Astrocyte (in vitro differentiated cells and primary cell): Measurements from ENCODE around the gene ASB8. TPM values are rescaled to one million over a fixed set of nuclear protein-coding genes. Genes with fewer than 3 reads are reported as not detected.
A peak's percentile ranks its signal among the peaks of the same experiment; 100 is the strongest.
"Not testable (repeated sequence)": the region's sequence is repeated elsewhere in the genome, so short reads cannot be mapped to it uniquely, and the experiment has no call there.

ENCODE experiments used
- DNase-seq: peaks from one replicate; pipeline ENCODE4 v3.0.0-alpha.2; 2010; ENCODE audit warnings: low read depth
- FAIRE-seq: peaks from 2 replicates; lab custom pipeline; 2011; peaks lifted over from hg19 to GRCh38; lab: Jason Lieb, UNC
- H2AFZ ChIP-seq: 2 replicates; pipeline ENCODE4 v1.6.0; 2012; ENCODE audit warnings: low read depth, low read length, inconsistent platforms
- H3K27ac ChIP-seq: 2 replicates; pipeline ENCODE4 v1.5.1; 2011; ENCODE audit warnings: low read depth, low read length, inconsistent platforms
- H3K27me3 ChIP-seq: 2 replicates; pipeline ENCODE4 v1.6.0; 2011; ENCODE audit warnings: low read length, inconsistent platforms; ENCODE audit not compliant: insufficient read depth
- H3K36me3 ChIP-seq: 2 replicates; pipeline ENCODE4 v1.5.1; 2011; ENCODE audit warnings: low read length, inconsistent platforms; ENCODE audit not compliant: insufficient read depth
- H3K4me1 ChIP-seq: 2 replicates; pipeline ENCODE4 v1.5.1; 2011; ENCODE audit warnings: low read length, inconsistent platforms; ENCODE audit not compliant: insufficient read depth
- H3K4me2 ChIP-seq: 2 replicates; pipeline ENCODE4 v1.6.0; 2012; ENCODE audit warnings: low read length, inconsistent platforms
- H3K4me3 ChIP-seq: 2 replicates; pipeline ENCODE4 v1.5.1; 2011; ENCODE audit warnings: low read depth, mild to moderate bottlenecking, low read length, inconsistent platforms; ENCODE audit not compliant: insufficient read depth
- H3K79me2 ChIP-seq: 2 replicates; pipeline ENCODE4 v1.6.0; 2012; ENCODE audit warnings: mild to moderate bottlenecking, low read length, inconsistent platforms; ENCODE audit not compliant: insufficient read depth
- H3K9ac ChIP-seq: 2 replicates; pipeline ENCODE4 v1.6.0; 2012; ENCODE audit warnings: mild to moderate bottlenecking, low read length, inconsistent platforms
- H3K9me3 ChIP-seq: 2 replicates; pipeline ENCODE4 v1.5.1; 2012; ENCODE audit warnings: low read depth, mild to moderate bottlenecking, low read length, inconsistent platforms; ENCODE audit not compliant: insufficient read depth
- H4K20me1 ChIP-seq: 2 replicates; pipeline ENCODE4 v1.6.0; 2012; ENCODE audit warnings: low read length, inconsistent platforms; ENCODE audit not compliant: insufficient read depth
- H3K27ac Mint-ChIP-seq: one replicate; pipeline ENCODE4 v1.8.0; 2021; ENCODE audit warnings: mild to moderate bottlenecking, mixed read lengths; ENCODE audit not compliant: unreplicated experiment
- H3K27me3 Mint-ChIP-seq: one replicate; pipeline ENCODE4 v1.8.0; 2021; ENCODE audit warnings: low read depth, mixed read lengths; ENCODE audit not compliant: unreplicated experiment
- H3K36me3 Mint-ChIP-seq: one replicate; pipeline ENCODE4 v1.8.0; 2021; ENCODE audit warnings: low read depth, mixed read lengths; ENCODE audit not compliant: unreplicated experiment
- H3K4me1 Mint-ChIP-seq: one replicate; pipeline ENCODE4 v1.8.0; 2021; ENCODE audit warnings: low read depth, mixed read lengths; ENCODE audit not compliant: unreplicated experiment
- H3K4me3 Mint-ChIP-seq: one replicate; pipeline ENCODE4 v1.8.0; 2021; ENCODE audit warnings: mild to moderate bottlenecking, moderate library complexity, mixed read lengths; ENCODE audit not compliant: unreplicated experiment
- H3K9me3 Mint-ChIP-seq: one replicate; pipeline ENCODE4 v1.8.0; 2021; ENCODE audit warnings: mild to moderate bottlenecking, mixed read lengths; ENCODE audit not compliant: unreplicated experiment
- EZH2 ChIP-seq: IDR thresholded peaks from 2 replicates; pipeline ENCODE4 v1.6.1; 2012; ENCODE audit warnings: mild to moderate bottlenecking, low read length, inconsistent platforms; ENCODE audit not compliant: insufficient read depth
- total RNA-seq: library from RNA; stranded (reverse); gene quantifications from 2 replicates; pipeline ENCODE4 v1.2.1, GENCODE V29; 2021
- TF ChIP-seq, protein P1 (sequence below): IDR thresholded peaks from 2 replicates; pipeline ENCODE4 v1.5.1; 2011; ENCODE audit warnings: low read depth, mild to moderate bottlenecking, inconsistent platforms, low read length, moderate library complexity; ENCODE audit not compliant: insufficient read depth

The ASB8 gene
- total RNA-seq, 1 donor from 2014 or later = 29.9 TPM

DNA sequence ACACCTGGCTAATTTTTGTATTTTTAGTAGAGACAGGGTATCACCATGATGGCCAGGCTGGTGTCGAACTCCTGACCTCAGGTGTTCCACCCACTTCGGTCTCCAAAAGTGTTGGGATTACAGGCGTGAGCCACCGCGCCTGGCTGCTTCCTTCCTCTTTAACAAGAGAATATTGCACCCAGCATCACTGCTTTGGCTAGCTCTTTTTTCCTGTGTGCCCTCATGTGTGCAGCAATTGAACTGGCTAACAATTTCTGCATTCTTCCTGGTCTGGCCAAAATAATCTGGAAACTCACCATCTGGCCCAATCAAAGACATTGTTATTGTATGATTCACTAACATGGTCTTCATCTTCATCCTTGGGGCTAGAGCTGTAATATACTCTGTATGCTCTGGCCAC, 2.7 kb upstream of the ASB8 start:
- H3K27me3 ChIP-seq = peaks cover 3% of the 10 kb centered on the region
- FAIRE-seq = no peak
- Mint-ChIP-seq H3K9me3 (no peaks in the 10 kb centered on the region), H3K27me3 (peaks cover 2% of the 10 kb centered on the region), H3K36me3 (no peaks in the 10 kb centered on the region), H3K4me3 (no peak overlapping the region), H3K4me1 (peaks cover 6% of the 10 kb centered on the region), H3K27ac (no peak overlapping the region)
- H3K9ac ChIP-seq = no peak overlapping the region
- peak; percentile 43 for DNase-seq
- H4K20me1 ChIP-seq = no peaks in the 10 kb centered on the region
- peaks cover 5% of the 10 kb centered on the region for H3K4me1 ChIP-seq
- H3K27ac ChIP-seq = no peak overlapping the region
- no peak overlapping the region for H3K4me3 ChIP-seq
- no peak overlapping the region for H3K4me2 ChIP-seq
- TF ChIP-seq EZH2 = no peak
- TF ChIP-seq, protein P1, sequence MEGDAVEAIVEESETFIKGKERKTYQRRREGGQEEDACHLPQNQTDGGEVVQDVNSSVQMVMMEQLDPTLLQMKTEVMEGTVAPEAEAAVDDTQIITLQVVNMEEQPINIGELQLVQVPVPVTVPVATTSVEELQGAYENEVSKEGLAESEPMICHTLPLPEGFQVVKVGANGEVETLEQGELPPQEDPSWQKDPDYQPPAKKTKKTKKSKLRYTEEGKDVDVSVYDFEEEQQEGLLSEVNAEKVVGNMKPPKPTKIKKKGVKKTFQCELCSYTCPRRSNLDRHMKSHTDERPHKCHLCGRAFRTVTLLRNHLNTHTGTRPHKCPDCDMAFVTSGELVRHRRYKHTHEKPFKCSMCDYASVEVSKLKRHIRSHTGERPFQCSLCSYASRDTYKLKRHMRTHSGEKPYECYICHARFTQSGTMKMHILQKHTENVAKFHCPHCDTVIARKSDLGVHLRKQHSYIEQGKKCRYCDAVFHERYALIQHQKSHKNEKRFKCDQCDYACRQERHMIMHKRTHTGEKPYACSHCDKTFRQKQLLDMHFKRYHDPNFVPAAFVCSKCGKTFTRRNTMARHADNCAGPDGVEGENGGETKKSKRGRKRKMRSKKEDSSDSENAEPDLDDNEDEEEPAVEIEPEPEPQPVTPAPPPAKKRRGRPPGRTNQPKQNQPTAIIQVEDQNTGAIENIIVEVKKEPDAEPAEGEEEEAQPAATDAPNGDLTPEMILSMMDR = no peak
- H3K79me2 ChIP-seq = peaks cover 18% of the 10 kb centered on the region
- H3K36me3 ChIP-seq = no peaks in the 10 kb centered on the region
- no peak overlapping the region for H2AFZ ChIP-seq
- no peaks in the 10 kb centered on the region for H3K9me3 ChIP-seq

DNA sequence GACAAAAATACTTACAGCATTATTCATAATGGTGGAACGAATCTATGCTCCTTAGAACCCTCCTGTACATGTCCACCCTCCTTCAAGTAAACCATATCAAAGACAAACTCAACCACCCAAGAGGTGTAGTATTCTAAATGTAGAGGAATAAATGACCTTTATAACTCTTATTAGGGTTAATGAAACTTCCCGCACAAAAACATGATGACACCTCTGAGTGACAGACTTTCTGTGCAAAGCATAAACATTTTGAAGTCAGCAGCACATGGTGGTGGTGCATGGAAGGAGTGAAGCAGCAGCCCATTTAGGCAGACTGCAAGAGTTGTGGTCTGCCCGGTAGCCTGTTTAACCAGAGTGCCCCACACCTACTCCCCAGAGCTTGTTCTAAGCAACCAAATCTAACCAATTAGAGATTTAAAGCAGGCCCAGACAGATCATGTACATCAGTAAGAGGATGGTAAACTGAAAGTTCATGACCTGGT, 615 bp upstream of the ASB8 start:
- peak overlapping the region; percentile 98 for H3K4me2 ChIP-seq
- no peaks in the 10 kb centered on the region for H3K36me3 Mint-ChIP-seq
- H3K27ac ChIP-seq = peak overlapping the region; percentile 46
- H3K4me3 ChIP-seq = peak overlapping the region; percentile 98
- no peaks in the 10 kb centered on the region for H4K20me1 ChIP-seq
- H3K4me3 Mint-ChIP-seq = peak overlapping the region; percentile 98
- H3K9me3 ChIP-seq = no peaks in the 10 kb centered on the region
- FAIRE-seq = no peak
- H3K9ac ChIP-seq = peak overlapping the region; percentile 90
- peaks cover 21% of the 10 kb centered on the region for H3K79me2 ChIP-seq
- TF ChIP-seq, protein P1 = no peak
- TF ChIP-seq EZH2 = no peak
- H2AFZ ChIP-seq = peak overlapping the region; percentile 95
- H3K27ac Mint-ChIP-seq = peak overlapping the region; percentile 91
- H3K4me1 Mint-ChIP-seq = peaks cover 7% of the 10 kb centered on the region
- no peaks in the 10 kb centered on the region for H3K36me3 ChIP-seq
- no peak for DNase-seq
- no peaks in the 10 kb centered on the region for H3K9me3 Mint-ChIP-seq
- no peaks in the 10 kb centered on the region for H3K27me3 ChIP-seq
- H3K4me1 ChIP-seq = peaks cover 5% of the 10 kb centered on the region
- no peaks in the 10 kb centered on the region for H3K27me3 Mint-ChIP-seq

DNA sequence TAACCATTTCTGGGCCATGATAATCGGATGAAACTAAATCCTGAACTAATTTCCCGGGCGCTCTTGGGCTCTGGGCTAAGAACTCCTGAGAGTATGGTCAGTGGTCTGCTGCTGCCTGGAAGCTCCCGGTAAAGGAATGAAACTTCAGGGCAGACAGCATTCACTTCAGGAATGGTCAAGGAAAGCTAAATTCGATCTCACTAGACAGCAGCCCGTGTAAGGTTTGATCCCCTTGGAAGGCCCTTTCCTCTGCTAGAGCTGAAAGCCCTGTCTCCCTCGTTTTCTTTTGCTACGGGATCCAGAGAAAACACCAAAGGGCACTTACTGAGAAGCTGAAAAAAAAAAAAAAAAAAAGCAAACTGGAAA, 680 bp downstream of the ASB8 start:
- Histone ChIP-seq H2AFZ (peak overlapping the region; percentile 95), H4K20me1 (no peaks in the 10 kb centered on the region), H3K27me3 (no peaks in the 10 kb centered on the region), H3K4me1 (peaks cover 5% of the 10 kb centered on the region), H3K4me3 (peak overlapping the region; percentile 98), H3K36me3 (peaks cover 2% of the 10 kb centered on the region), H3K79me2 (peaks cover 21% of the 10 kb centered on the region), H3K4me2 (peak overlapping the region; percentile 98), H3K27ac (no peak overlapping the region), H3K9ac (peak overlapping the region; percentile 90), H3K9me3 (no peaks in the 10 kb centered on the region)
- Mint-ChIP-seq H3K4me3 (peak overlapping the region; percentile 98), H3K9me3 (no peaks in the 10 kb centered on the region), H3K4me1 (peaks cover 18% of the 10 kb centered on the region), H3K27ac (no peak overlapping the region), H3K36me3 (no peaks in the 10 kb centered on the region), H3K27me3 (no peaks in the 10 kb centered on the region)
- TF ChIP-seq, protein P1 = no peak
- TF ChIP-seq EZH2 = no peak
- DNase-seq = no peak
- no peak for FAIRE-seq

DNA sequence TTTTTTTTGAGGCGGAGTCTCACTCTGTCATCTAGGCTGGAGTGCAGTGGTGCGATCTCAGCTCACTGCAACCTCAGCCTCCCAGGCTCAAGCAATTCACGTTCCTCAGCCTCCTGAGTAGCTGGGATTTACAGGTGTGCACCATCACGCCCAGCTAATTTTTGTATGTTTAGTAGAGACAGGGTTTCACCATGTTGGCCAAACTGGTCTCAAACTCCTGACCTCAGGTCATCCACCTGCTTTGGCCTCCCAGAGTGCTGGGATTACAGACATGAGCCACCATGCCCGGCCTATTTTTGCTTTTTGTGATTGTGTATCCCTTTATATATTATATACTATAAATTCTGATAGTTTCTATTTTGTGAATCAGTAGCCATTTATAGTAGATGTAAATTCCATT, 1.5 kb downstream of the ASB8 start:
- H3K4me3 ChIP-seq, H3K27me3 ChIP-seq, H3K27ac ChIP-seq, H3K9ac ChIP-seq, H3K36me3 Mint-ChIP-seq, H3K9me3 ChIP-seq, H3K27ac Mint-ChIP-seq, H3K4me2 ChIP-seq, FAIRE-seq, H3K4me1 ChIP-seq, H4K20me1 ChIP-seq, DNase-seq, H2AFZ ChIP-seq, H3K9me3 Mint-ChIP-seq, H3K36me3 ChIP-seq, H3K27me3 Mint-ChIP-seq: not testable (repeated sequence)
- Mint-ChIP-seq H3K4me3 (peak overlapping the region; percentile 98), H3K4me1 (peaks cover 18% of the 10 kb centered on the region)
- peaks cover 21% of the 10 kb centered on the region for H3K79me2 ChIP-seq
